K562 (cell line): ENCODE data around the gene PDZRN3. TPM values are rescaled to one million over a fixed set of nuclear protein-coding genes. Genes with fewer than 3 reads are reported as not detected.

Source experiments
- ATAC-seq: fragments of 200-7000 bp; cut with Tn5 transposase; 3 replicates; pipeline ENCODE4 v1.9.1; 2020; ENCODE audit warnings: moderate library complexity
- BruUV-seq: library from RNA; stranded (reverse); fragments of 400-500 nt; replicated peaks from 2 replicates; lab custom pipeline; 2021; lab: Mats Ljungman, UMichigan
- CTCF ChIA-PET: fragments of 300-600 bp; formaldehyde crosslinking; extraction: SDS; loops from one replicate; lab custom pipeline; 2021; ENCODE audit warnings: low intra/inter-chr PET ratio; lab: Yijun Ruan, JAX
- POLR2A ChIA-PET: fragments of 300-600, 350-650 bp; sonication (Branson Sonifier 250); formaldehyde crosslinking; extraction: SDS; loops from one replicate; lab custom pipeline; 2021; ENCODE audit warnings: antibody characterized with exemption, inconsistent platforms; lab: Yijun Ruan, JAX
- DNase-seq, 4 experiments: peaks; one replicate each; pipeline versions ENCODE4 v3.0.0 to v3.0.0-alpha.2; 2011 to 2018; ENCODE audit warnings: low spot score in 3 of 4, mixed read lengths in 3 of 4; ENCODE audit errors: extremely low read depth in 1 of 4
- FAIRE-seq: peaks from 2 replicates; lab custom pipeline; 2011; peaks lifted over from hg19 to GRCh38; lab: Jason Lieb, UNC
- H2AFZ ChIP-seq: 2 replicates; pipeline ENCODE4 v1.6.0; 2011; ENCODE audit warnings: low read depth, low read length, control low read depth, inconsistent platforms
- H3K27ac ChIP-seq: fragments of 200-600 bp; 3 replicates; pipeline ENCODE4 v1.8.0; 2011; ENCODE audit warnings: low read depth, mild to moderate bottlenecking, control low read depth, inconsistent platforms, low read length, moderate library complexity, mixed read lengths; ENCODE audit errors: extremely low read depth
- H3K27me3 ChIP-seq, 2 experiments: fragments of 300-600 bp in 1 of 2; 2 replicates in 1 of 2; 3 replicates in 1 of 2; pipeline versions ENCODE4 v1.6.0 to v1.8.0; 2011; ENCODE audit warnings: inconsistent platforms in 2 of 2, low read length in 2 of 2, mild to moderate bottlenecking in 1 of 2, mixed read lengths in 1 of 2, moderate library complexity in 1 of 2; ENCODE audit not compliant: control insufficient read depth in 2 of 2, insufficient read depth in 2 of 2
- H3K36me3 ChIP-seq: fragments of 300-600 bp; 3 replicates; pipeline ENCODE4 v1.8.0; 2011; ENCODE audit warnings: mild to moderate bottlenecking, low read length, inconsistent platforms; ENCODE audit not compliant: control insufficient read depth, insufficient read depth
- H3K4me1 ChIP-seq, 2 experiments: fragments of 200-600 bp in 1 of 2; replicated peaks in 1 of 2; 2 replicates in 1 of 2; 3 replicates in 1 of 2; pipeline versions ENCODE4 v1.5.1 to v1.8.0; 2011; ENCODE audit warnings: inconsistent platforms in 2 of 2, low read length in 2 of 2, mild to moderate bottlenecking in 1 of 2, mixed read lengths in 1 of 2, moderate library complexity in 1 of 2; ENCODE audit not compliant: control insufficient read depth in 2 of 2, insufficient read depth in 2 of 2
- H3K4me2 ChIP-seq: 2 replicates; pipeline ENCODE4 v1.6.1; 2011; ENCODE audit warnings: low read length, control low read depth, inconsistent platforms, mixed read lengths; ENCODE audit not compliant: insufficient read depth
- H3K4me3 ChIP-seq: fragments of 200-600 bp; sonication (generic), shearing (Covaris generic); 2 replicates; pipeline ENCODE4 v1.5.1; 2016; ENCODE audit warnings: control low read depth, inconsistent platforms
- H3K79me2 ChIP-seq: fragments of 200-600 bp; 3 replicates; pipeline ENCODE4 v1.8.0; 2011; ENCODE audit warnings: low read length, inconsistent platforms; ENCODE audit not compliant: control insufficient read depth, insufficient read depth
- H3K9ac ChIP-seq, 2 experiments: 2 replicates each; pipeline versions ENCODE4 v1.6.0 to v1.6.1; 2011; ENCODE audit warnings: low read depth in 2 of 2, low read length in 2 of 2, control low read depth in 1 of 2, inconsistent platforms in 1 of 2, mild to moderate bottlenecking in 1 of 2, mixed read lengths in 1 of 2; ENCODE audit not compliant: insufficient read depth in 1 of 2
- H3K9me1 ChIP-seq: one replicate; pipeline ENCODE4 v1.6.0; 2011; ENCODE audit warnings: inconsistent platforms, mild to moderate bottlenecking, low read length, moderate library complexity; ENCODE audit not compliant: control insufficient read depth, insufficient read depth
- H3K9me3 ChIP-seq: replicated peaks from 2 replicates; pipeline ENCODE4 v1.5.1; 2011; ENCODE audit warnings: low read depth, low read length, inconsistent platforms; ENCODE audit not compliant: control insufficient read depth, insufficient read depth
- H4K20me1 ChIP-seq: replicated peaks from 2 replicates; pipeline ENCODE4 v1.6.1; 2011; ENCODE audit warnings: low read length, inconsistent platforms, mixed read lengths; ENCODE audit not compliant: control insufficient read depth, insufficient read depth
- CEBPG ChIP-seq, 3 experiments: fragments of 200-800 bp in 1 of 3; sonication (Bioruptor generic) in 1 of 3; sonication (generic) in 1 of 3; formaldehyde crosslinking in 1 of 3; IDR thresholded peaks in 2 of 3; conservative IDR thresholded peaks in 1 of 3; 2 replicates each; pipeline versions ENCODE4 v1.6.1 to v1.8.0; 2016 to 2022; ENCODE audit warnings: missing compliant biosample characterization in 2 of 3, missing genetic modification characterization in 2 of 3, mild to moderate bottlenecking in 1 of 3, missing genetic modification reagents in 1 of 3
- NCOA1 ChIP-seq: fragments of 450-650 bp; IDR thresholded peaks from 2 replicates; pipeline ENCODE4 v1.6.1; 2016; ENCODE audit warnings: low read depth
- POLR2B ChIP-seq: fragments of 450-650 bp; IDR thresholded peaks from 2 replicates; pipeline ENCODE4 v1.6.1; 2018; ENCODE audit warnings: low read depth; ENCODE audit not compliant: partially characterized antibody
- RB1 ChIP-seq: fragments of 450-650 bp; IDR thresholded peaks from 2 replicates; pipeline ENCODE4 v1.6.1; 2017; ENCODE audit warnings: low read depth, mild to moderate bottlenecking
- TAF15 ChIP-seq: fragments of 200-400 bp; formaldehyde crosslinking; IDR thresholded peaks from 2 replicates; pipeline ENCODE4 v1.6.1; 2017; ENCODE audit warnings: mild to moderate bottlenecking, low read depth, low read length, moderate library complexity
- TCF7L2 ChIP-seq: fragments of 150-350 bp; IDR thresholded peaks from 2 replicates; pipeline ENCODE4 v1.6.1; 2016; ENCODE audit warnings: low read depth, mild to moderate bottlenecking, low read length, moderate library complexity
- WGBS: fragments of 100-300 bp; shearing (Covaris generic); methylation state at CpG from one replicate; pipeline ENCODE4 v1.1.6; 2016; ENCODE audit warnings: low coverage, mixed read lengths; ENCODE audit not compliant: insufficient coverage; ENCODE audit errors: missing lambda C conversion rate; 5-methylcytosine and 5-hydroxymethylcytosine counted together
- in situ Hi-C: fragments of 300-500 bp; cut with MboI; formaldehyde crosslinking; loops from 4 replicates; pipeline ENCODE4 v1.15.0; 2018; ENCODE audit warnings: inconsistent platforms, mixed read lengths
- intact Hi-C: fragments of 100-400 bp; cut with micrococcal nuclease; formaldehyde crosslinking; loops from 2 replicates; pipeline ENCODE4 v1.14.2; 2022
- polyA plus RNA-seq, 8 experiments: library from polyadenylated mRNA; depleted of rRNA in 4 of 8; stranded (reverse) in 5 of 8; unstranded in 3 of 8; fragments of >200 nt; fragmentation: Nextera tagmentation in 2 of 8; fragmentation: Illumina TruSeq in 1 of 8; extraction: Ambion mirVana in 2 of 8; extraction: Trizol in 1 of 8; gene quantifications; 2 replicates each; pipeline versions ENCODE4 v1.2.1 to v1.2.3, GENCODE V29; 2011 to 2014; ENCODE audit warnings: inconsistent platforms in 1 of 8, missing spikeins in 1 of 8
- total RNA-seq, 7 experiments: library from RNA; depleted of rRNA in 6 of 7; stranded (reverse); fragments of >200 nt in 6 of 7; fragmentation: Illumina TruSeq in 2 of 7; extraction: Trizol in 2 of 7; gene quantifications; 2 replicates each; pipeline versions ENCODE4 v1.2.1 to v1.2.3, GENCODE V29; 2011 to 2021; ENCODE audit warnings: low replicate concordance in 1 of 7
- TF ChIP-seq, protein P1 (sequence below), 2 experiments: fragments of 450-650 bp; IDR thresholded peaks; 2 replicates each; pipeline ENCODE4 v1.6.1; 2016; ENCODE audit warnings: mild to moderate bottlenecking in 2 of 2, borderline replicate concordance in 1 of 2, low read depth in 1 of 2, moderate library complexity in 1 of 2

Gene PDZRN3
- total and polyA plus RNA-seq, 9 of the 15 experiments (the other 6 are each of a cell fraction or from before 2014, with no cell fraction given) = 0.16 TPM; not detected in 8

DNA sequence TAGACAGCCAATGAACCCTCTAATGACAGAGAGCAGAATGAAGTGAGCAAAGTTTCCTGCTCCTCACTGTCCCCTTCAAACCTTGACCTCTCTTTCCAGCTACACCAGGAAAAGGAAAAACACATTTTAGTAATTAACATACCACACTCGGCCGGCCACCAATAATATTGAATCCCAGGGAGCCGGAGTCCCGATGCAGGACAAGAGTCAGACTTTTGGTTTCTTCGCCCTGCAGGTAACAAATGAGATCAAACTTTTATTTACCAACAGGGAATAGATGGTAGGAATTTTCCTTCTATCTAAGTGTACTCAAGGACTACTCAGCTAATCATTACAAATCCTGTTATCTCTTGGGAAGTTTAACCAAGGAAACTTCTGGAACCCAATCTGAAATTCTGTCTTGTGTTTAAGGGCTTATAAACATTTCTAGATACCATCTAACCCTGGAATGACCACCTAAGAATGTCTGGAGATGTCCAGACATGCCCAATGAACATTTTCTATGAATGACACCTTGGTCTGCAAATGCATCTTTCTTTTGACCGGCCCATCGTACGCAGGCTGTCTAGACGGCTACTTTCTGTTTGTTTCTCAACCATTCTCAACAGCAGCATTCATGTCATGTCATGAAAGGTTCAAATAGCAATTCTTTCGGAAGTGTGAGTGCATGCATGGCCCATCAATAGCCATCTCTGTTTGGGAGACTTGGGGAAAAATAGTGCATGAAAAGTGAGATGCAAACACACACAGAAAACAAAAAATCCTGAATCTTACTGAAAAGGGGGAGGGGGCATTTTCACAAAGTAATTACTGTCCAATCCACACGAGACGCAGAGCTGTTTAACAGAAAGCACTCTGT lies 16.1 kb downstream of the PDZRN3 start:
- FAIRE-seq (no peak), ATAC-seq (no peak), DNase-seq (no peak)
- BruUV-seq = no TSS peak
- Histone ChIP-seq H3K9ac (no peak overlapping the region), H3K9me1 (no peaks in the 10 kb centered on the region), H3K9me3 (no peaks in the 10 kb centered on the region), H3K4me1 (no peaks in the 10 kb centered on the region), H3K4me3 (no peak overlapping the region), H3K79me2 (no peaks in the 10 kb centered on the region), H3K4me2 (no peak overlapping the region), H2AFZ (no peak overlapping the region), H3K27ac (no peak overlapping the region), H4K20me1 (no peaks in the 10 kb centered on the region), H3K36me3 (no peaks in the 10 kb centered on the region), H3K27me3 (no peaks in the 10 kb centered on the region)
- no peak for TF ChIP-seq TCF7L2
- TF ChIP-seq NCOA1 = no peak
- no peak for TF ChIP-seq TAF15
- no peak for TF ChIP-seq CEBPG (CRISPR knock-in tag; IDR thresholded peaks at IDR 0.05)
- no peak for TF ChIP-seq CEBPG (tag; conservative IDR thresholded peaks at IDR 0.05 in 1 of 2, IDR thresholded peaks at IDR 0.05 in 1 of 2)
- TF ChIP-seq, protein P1, sequence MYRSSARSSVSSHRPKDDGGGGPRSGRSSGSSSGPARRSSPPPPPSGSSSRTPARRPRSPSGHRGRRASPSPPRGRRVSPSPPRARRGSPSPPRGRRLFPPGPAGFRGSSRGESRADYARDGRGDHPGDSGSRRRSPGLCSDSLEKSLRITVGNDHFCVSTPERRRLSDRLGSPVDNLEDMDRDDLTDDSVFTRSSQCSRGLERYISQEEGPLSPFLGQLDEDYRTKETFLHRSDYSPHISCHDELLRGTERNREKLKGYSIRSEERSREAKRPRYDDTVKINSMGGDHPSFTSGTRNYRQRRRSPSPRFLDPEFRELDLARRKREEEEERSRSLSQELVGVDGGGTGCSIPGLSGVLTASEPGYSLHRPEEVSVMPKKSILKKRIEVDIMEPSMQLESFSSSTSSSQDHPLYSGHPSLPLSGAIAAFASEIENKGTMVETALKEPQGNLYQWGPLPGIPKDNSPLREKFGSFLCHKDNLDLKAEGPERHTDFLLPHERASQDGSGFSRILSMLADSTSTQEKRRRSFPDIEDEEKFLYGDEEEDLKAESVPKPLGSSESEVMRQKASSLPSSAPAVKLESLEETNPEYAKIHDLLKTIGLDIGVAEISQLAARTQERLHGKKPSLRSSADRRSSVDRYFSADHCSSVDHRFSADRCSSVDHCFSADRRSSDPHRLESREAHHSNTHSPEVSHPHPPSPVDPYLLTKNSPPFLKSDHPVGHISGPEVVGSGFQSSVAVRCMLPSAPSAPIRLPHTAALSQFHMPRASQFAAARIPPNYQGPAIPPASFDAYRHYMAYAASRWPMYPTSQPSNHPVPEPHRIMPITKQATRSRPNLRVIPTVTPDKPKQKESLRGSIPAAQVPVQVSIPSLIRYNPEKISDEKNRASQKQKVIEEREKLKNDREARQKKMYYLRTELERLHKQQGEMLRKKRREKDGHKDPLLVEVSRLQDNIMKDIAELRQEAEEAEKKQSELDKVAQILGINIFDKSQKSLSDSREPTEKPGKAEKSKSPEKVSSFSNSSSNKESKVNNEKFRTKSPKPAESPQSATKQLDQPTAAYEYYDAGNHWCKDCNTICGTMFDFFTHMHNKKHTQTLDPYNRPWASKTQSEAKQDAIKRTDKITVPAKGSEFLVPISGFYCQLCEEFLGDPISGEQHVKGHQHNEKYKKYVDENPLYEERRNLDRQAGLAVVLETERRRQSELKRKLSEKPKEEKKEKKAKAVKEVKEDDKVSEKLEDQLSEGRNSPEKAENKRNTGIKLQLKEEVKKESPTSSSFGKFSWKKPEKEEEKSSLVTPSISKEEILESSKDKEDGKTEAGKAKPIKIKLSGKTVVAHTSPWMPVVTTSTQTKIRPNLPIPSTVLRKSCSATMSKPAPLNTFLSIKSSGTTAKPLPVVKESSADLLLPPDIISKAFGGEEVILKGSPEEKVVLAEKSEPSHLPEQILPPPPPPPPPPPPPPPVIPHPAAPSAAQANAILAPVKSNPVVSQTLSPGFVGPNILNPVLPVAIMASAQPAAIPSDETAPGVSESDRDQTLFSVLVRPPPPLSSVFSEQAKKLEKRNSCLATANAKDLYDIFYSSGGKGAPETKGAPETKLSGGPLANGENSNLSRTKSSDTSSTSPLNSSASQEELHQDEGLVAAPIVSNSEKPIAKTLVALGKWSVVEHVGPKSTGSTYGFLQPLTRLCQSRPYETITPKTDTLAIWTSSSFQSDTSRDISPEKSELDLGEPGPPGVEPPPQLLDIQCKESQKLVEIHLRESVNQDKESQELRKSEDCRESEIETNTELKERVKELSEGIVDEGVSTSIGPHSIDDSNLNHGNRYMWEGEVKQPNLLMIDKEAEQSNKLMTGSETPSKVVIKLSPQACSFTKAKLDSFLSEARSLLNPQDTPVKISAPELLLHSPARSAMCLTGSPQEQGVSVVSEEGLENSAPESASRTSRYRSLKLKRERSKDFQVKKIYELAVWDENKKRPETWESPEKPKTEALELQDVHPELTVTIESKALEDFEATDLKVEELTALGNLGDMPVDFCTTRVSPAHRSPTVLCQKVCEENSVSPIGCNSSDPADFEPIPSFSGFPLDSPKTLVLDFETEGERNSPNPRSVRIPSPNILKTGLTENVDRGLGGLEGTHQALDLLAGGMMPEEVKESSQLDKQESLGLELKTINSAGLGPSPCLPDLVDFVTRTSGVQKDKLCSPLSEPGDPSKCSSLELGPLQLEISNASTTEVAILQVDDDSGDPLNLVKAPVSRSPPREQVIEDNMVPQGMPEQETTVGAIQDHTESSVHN (IDR thresholded peaks at IDR 0.05; ENCODE audit: borderline replicate concordance in 1 of 2, low read depth in 1 of 2) = no peak
- no peak for TF ChIP-seq POLR2B
- TF ChIP-seq RB1 = no peak
- ChIA-PET CTCF (no interaction called here), POLR2A (no interaction called here)
- intact Hi-C loops (no loop called here), in situ Hi-C loops (no loop called here)
- 0% methylated on average over 12 of the region's 12 CpGs for WGBS
